ENCODE measurements around the gene SAMHD1.
"Not testable (repeated sequence)": the region's sequence is repeated elsewhere in the genome, so short reads cannot be mapped to it uniquely, and the experiment has no call there.

SAMHD1 gene

GRCh38 chr20:36951979-36952738 is 651 bp upstream of the SAMHD1 start:
- Histone ChIP-seq H3K4me3 (ENCODE audit: low read depth in 1 of 2, low read length in 2 of 2) (peak overlapping the region; percentile 78 to 99), H3K9me3 (ENCODE audit: control insufficient read depth in 1 of 2, low read length in 2 of 2) (no peaks in the 10 kb centered on the region), H3K4me1 (ENCODE audit: control insufficient read depth in 1 of 2, insufficient read depth in 2 of 2, low read length in 2 of 2) (peaks cover 9 to 20% of the 10 kb centered on the region in 2 donors)

GRCh38 chr20:36950414-36951197 is 902 bp downstream of the SAMHD1 start:
- H3K4me1 ChIP-seq (ENCODE audit: control insufficient read depth in 1 of 2, insufficient read depth in 2 of 2, low read length in 2 of 2): peaks cover 9 to 27% of the 10 kb centered on the region in 2 donors

More at GRCh38 chr20:36951979-36952738, 651 bp upstream of the SAMHD1 start:
- Histone ChIP-seq H3K27ac (ENCODE audit: low read length) (peak overlapping the region; percentile 84), H3K27me3 (ENCODE audit: low read depth, low read length) (no peaks in the 10 kb centered on the region), H3K36me3 (ENCODE audit: control insufficient read depth in 1 of 2, insufficient read depth in 2 of 2, low read length in 2 of 2) (no peaks in the 10 kb centered on the region)

GRCh38 chr20:36941401-36941835 is 10.1 kb downstream of the SAMHD1 start:
- H3K36me3 ChIP-seq (ENCODE audit: control insufficient read depth in 1 of 2, insufficient read depth in 2 of 2, low read length in 2 of 2): peaks cover 8 to 14% of the 10 kb centered on the region in 2 donors
- H3K4me1 ChIP-seq (ENCODE audit: control insufficient read depth in 1 of 2, insufficient read depth in 2 of 2, low read length in 2 of 2): peaks cover 25 to 34% of the 10 kb centered on the region in 2 donors
- H3K9me3 ChIP-seq (ENCODE audit: control insufficient read depth in 1 of 2, low read length in 2 of 2): no peaks in the 10 kb centered on the region
- peak overlapping the region; percentile 83 for H3K27ac ChIP-seq (ENCODE audit: low read length)
- no peak overlapping the region for H3K4me3 ChIP-seq (ENCODE audit: low read depth in 1 of 2, low read length in 2 of 2)
- H3K27me3 ChIP-seq (ENCODE audit: low read depth, low read length): no peaks in the 10 kb centered on the region

More at GRCh38 chr20:36950414-36951197, 902 bp downstream of the SAMHD1 start:
- Histone ChIP-seq H3K36me3 (ENCODE audit: control insufficient read depth in 1 of 2, insufficient read depth in 2 of 2, low read length in 2 of 2) (no peaks in the 10 kb centered on the region), H3K9me3 (ENCODE audit: control insufficient read depth in 1 of 2, low read length in 2 of 2) (no peaks in the 10 kb centered on the region), H3K4me3 (ENCODE audit: low read depth in 1 of 2, low read length in 2 of 2) (peak overlapping the region; percentile 78 to 99), H3K27ac (ENCODE audit: low read length) (peak overlapping the region; percentile 84), H3K27me3 (ENCODE audit: low read depth, low read length) (no peaks in the 10 kb centered on the region)

GRCh38 chr20:36937402-36937770 is 14.1 kb downstream of the SAMHD1 start:
- Histone ChIP-seq H3K4me1 (ENCODE audit: control insufficient read depth in 1 of 2, insufficient read depth in 2 of 2, low read length in 2 of 2) (peaks cover 14 to 34% of the 10 kb centered on the region in 2 donors), H3K36me3 (ENCODE audit: control insufficient read depth in 1 of 2, insufficient read depth in 2 of 2, low read length in 2 of 2) (peaks cover 10 to 22% of the 10 kb centered on the region in 2 donors), H3K9me3 (ENCODE audit: control insufficient read depth in 1 of 2, low read length in 2 of 2) (no peaks in the 10 kb centered on the region), H3K27ac (ENCODE audit: low read length) (peak overlapping the region; percentile 60), H3K4me3 (ENCODE audit: low read depth in 1 of 2, low read length in 2 of 2) (no peak overlapping the region), H3K27me3 (ENCODE audit: low read depth, low read length) (no peaks in the 10 kb centered on the region)

- Histone ChIP-seq H3K27ac (ENCODE audit: low read length) (peak overlapping the region; percentile 60), H3K36me3 (ENCODE audit: control insufficient read depth in 1 of 2, insufficient read depth in 2 of 2, low read length in 2 of 2) (peaks cover 10 to 24% of the 10 kb centered on the region in 2 donors), H3K4me1 (ENCODE audit: control insufficient read depth in 1 of 2, insufficient read depth in 2 of 2, low read length in 2 of 2) (peaks cover 14 to 34% of the 10 kb centered on the region in 2 donors)
- not testable (repeated sequence) for H3K4me3 ChIP-seq (ENCODE audit: low read depth in 1 of 2, low read length in 2 of 2); H3K27me3 ChIP-seq (ENCODE audit: low read depth, low read length); H3K9me3 ChIP-seq (ENCODE audit: control insufficient read depth in 1 of 2, low read length in 2 of 2)
Measured at GRCh38 chr20:36936761-36937401, 14.6 kb downstream of the SAMHD1 start.

GRCh38 chr20:36936341-36936740 is 15.2 kb downstream of the SAMHD1 start:
- Histone ChIP-seq H3K9me3 (ENCODE audit: control insufficient read depth in 1 of 2, low read length in 2 of 2) (no peaks in the 10 kb centered on the region), H3K4me1 (ENCODE audit: control insufficient read depth in 1 of 2, insufficient read depth in 2 of 2, low read length in 2 of 2) (peaks cover 8 to 34% of the 10 kb centered on the region in 2 donors), H3K36me3 (ENCODE audit: control insufficient read depth in 1 of 2, insufficient read depth in 2 of 2, low read length in 2 of 2) (peaks cover 10 to 24% of the 10 kb centered on the region in 2 donors), H3K27ac (ENCODE audit: low read length) (no peak overlapping the region), H3K4me3 (ENCODE audit: low read depth in 1 of 2, low read length in 2 of 2) (no peak overlapping the region), H3K27me3 (ENCODE audit: low read depth, low read length) (no peaks in the 10 kb centered on the region)

GRCh38 chr20:36933571-36933970 is 17.9 kb downstream of the SAMHD1 start:
- H3K9me3 ChIP-seq (ENCODE audit: control insufficient read depth in 1 of 2, low read length in 2 of 2); H3K27me3 ChIP-seq (ENCODE audit: low read depth, low read length); H3K27ac ChIP-seq (ENCODE audit: low read length); H3K4me3 ChIP-seq (ENCODE audit: low read depth in 1 of 2, low read length in 2 of 2): not testable (repeated sequence)
- H3K36me3 ChIP-seq (ENCODE audit: control insufficient read depth in 1 of 2, insufficient read depth in 2 of 2, low read length in 2 of 2): peaks cover 29 to 43% of the 10 kb centered on the region in 2 donors
- H3K4me1 ChIP-seq (ENCODE audit: control insufficient read depth in 1 of 2, insufficient read depth in 2 of 2, low read length in 2 of 2): peaks cover 0 to 26% of the 10 kb centered on the region in 2 donors

- H3K4me1 ChIP-seq (ENCODE audit: control insufficient read depth in 1 of 2, insufficient read depth in 2 of 2, low read length in 2 of 2): peaks cover 0 to 24% of the 10 kb centered on the region in 2 donors
- no peaks in the 10 kb centered on the region for H3K27me3 ChIP-seq (ENCODE audit: low read depth, low read length)
- H3K9me3 ChIP-seq (ENCODE audit: control insufficient read depth in 1 of 2, low read length in 2 of 2): no peaks in the 10 kb centered on the region
- H3K4me3 ChIP-seq (ENCODE audit: low read depth in 1 of 2, low read length in 2 of 2): no peak overlapping the region
- peaks cover 32 to 46% of the 10 kb centered on the region in 2 donors for H3K36me3 ChIP-seq (ENCODE audit: control insufficient read depth in 1 of 2, insufficient read depth in 2 of 2, low read length in 2 of 2)
- no peak overlapping the region for H3K27ac ChIP-seq (ENCODE audit: low read length)
Measured at GRCh38 chr20:36932476-36933426, 18.8 kb downstream of the SAMHD1 start.

GRCh38 chr20:36932067-36932466 is 19.4 kb downstream of the SAMHD1 start:
- Histone ChIP-seq H3K4me1 (ENCODE audit: control insufficient read depth in 1 of 2, insufficient read depth in 2 of 2, low read length in 2 of 2) (peaks cover 0 to 22% of the 10 kb centered on the region in 2 donors), H3K36me3 (ENCODE audit: control insufficient read depth in 1 of 2, insufficient read depth in 2 of 2, low read length in 2 of 2) (peaks cover 33 to 52% of the 10 kb centered on the region in 2 donors)
- not testable (repeated sequence) for H3K4me3 ChIP-seq (ENCODE audit: low read depth in 1 of 2, low read length in 2 of 2); H3K9me3 ChIP-seq (ENCODE audit: control insufficient read depth in 1 of 2, low read length in 2 of 2); H3K27me3 ChIP-seq (ENCODE audit: low read depth, low read length); H3K27ac ChIP-seq (ENCODE audit: low read length)

GRCh38 chr20:36929691-36930090 is 21.8 kb downstream of the SAMHD1 start:
- no peaks in the 10 kb centered on the region for H3K9me3 ChIP-seq (ENCODE audit: control insufficient read depth in 1 of 2, low read length in 2 of 2)
- no peak overlapping the region for H3K4me3 ChIP-seq (ENCODE audit: low read depth in 1 of 2, low read length in 2 of 2)
- H3K27ac ChIP-seq (ENCODE audit: low read length): no peak overlapping the region
- H3K4me1 ChIP-seq (ENCODE audit: control insufficient read depth in 1 of 2, insufficient read depth in 2 of 2, low read length in 2 of 2): peaks cover 0 to 9% of the 10 kb centered on the region in 2 donors
- no peaks in the 10 kb centered on the region for H3K27me3 ChIP-seq (ENCODE audit: low read depth, low read length)
- H3K36me3 ChIP-seq (ENCODE audit: control insufficient read depth in 1 of 2, insufficient read depth in 2 of 2, low read length in 2 of 2): peaks cover 36 to 72% of the 10 kb centered on the region in 2 donors
